HepG2 (cell line): ENCODE data around the gene SLC9A8. TPM values are rescaled to one million over a fixed set of nuclear protein-coding genes. Genes with fewer than 3 reads are reported as not detected.

ENCODE experiments used
- ATAC-seq: fragments of 200-7000 bp; cut with Tn5 transposase; 3 replicates; pipeline ENCODE4 v1.9.1; 2020; ENCODE audit warnings: mild to moderate bottlenecking, moderate library complexity
- BruUV-seq: library from RNA; stranded (reverse); fragments of 400-500 nt; replicated peaks from 2 replicates; lab custom pipeline; 2021; lab: Mats Ljungman, UMichigan
- CTCF ChIA-PET: fragments of 300-600 bp; formaldehyde crosslinking; extraction: SDS; loops from one replicate; lab custom pipeline; 2021; ENCODE audit warnings: low total read pairs, inconsistent platforms, low intra/inter-chr PET ratio; lab: Yijun Ruan, JAX
- POLR2A ChIA-PET: fragments of 350-600 bp; sonication (Branson Sonifier 250); formaldehyde crosslinking; loops from one replicate; lab custom pipeline; 2020; ENCODE audit warnings: antibody characterized with exemption, inconsistent platforms; lab: Yijun Ruan, JAX
- DNase-seq: peaks from one replicate; pipeline ENCODE4 v3.0.0-alpha.2; 2015; ENCODE audit warnings: low spot score
- FAIRE-seq: peaks from 3 replicates; lab custom pipeline; 2011; peaks lifted over from hg19 to GRCh38; lab: Jason Lieb, UNC
- H2AFZ ChIP-seq: one replicate; pipeline ENCODE4 v1.6.1; 2011; ENCODE audit warnings: low read length, inconsistent platforms
- H3K27ac ChIP-seq: fragments of 300-600 bp; 3 replicates; pipeline ENCODE4 v1.8.0; 2011; ENCODE audit warnings: mixed run types, mild to moderate bottlenecking, mixed read lengths, low read length, inconsistent platforms; ENCODE audit not compliant: insufficient read depth; ENCODE audit errors: extremely low read length
- H3K27me3 ChIP-seq, 2 experiments: fragments of 200-600 bp in 1 of 2; 2 replicates in 1 of 2; 3 replicates in 1 of 2; pipeline versions ENCODE4 v1.6.0 to v1.8.0; 2011; ENCODE audit warnings: low read length in 2 of 2, mild to moderate bottlenecking in 2 of 2, moderate library complexity in 2 of 2, inconsistent platforms in 1 of 2; ENCODE audit not compliant: insufficient read depth in 2 of 2, control insufficient read depth in 1 of 2
- H3K36me3 ChIP-seq, 2 experiments: fragments of 200-600 bp in 1 of 2; replicated peaks in 1 of 2; 2 replicates in 1 of 2; 3 replicates in 1 of 2; pipeline versions ENCODE4 v1.5.1 to v1.8.0; 2011; ENCODE audit warnings: low read length in 2 of 2, inconsistent platforms in 1 of 2; ENCODE audit not compliant: insufficient read depth in 2 of 2, control insufficient read depth in 1 of 2
- H3K4me1 ChIP-seq: 2 replicates; pipeline ENCODE4 v1.5.1; 2012; ENCODE audit warnings: low read length, inconsistent platforms; ENCODE audit not compliant: insufficient read depth
- H3K4me2 ChIP-seq: 2 replicates; pipeline ENCODE4 v1.6.0; 2011; ENCODE audit warnings: low read depth, low read length, inconsistent platforms
- H3K4me3 ChIP-seq, 3 experiments: fragments of 200-600 bp in 1 of 3; sonication (generic), shearing (Covaris generic) in 1 of 3; replicated peaks in 1 of 3; 2 replicates each; pipeline ENCODE4 v1.5.1; 2011 to 2016; ENCODE audit warnings: low read length in 3 of 3, inconsistent platforms in 2 of 3, low read depth in 2 of 3, mild to moderate bottlenecking in 2 of 3, control low read depth in 1 of 3, mixed read lengths in 1 of 3; ENCODE audit not compliant: insufficient read depth in 1 of 3
- H3K79me2 ChIP-seq: one replicate; pipeline ENCODE4 v1.6.1; 2011; ENCODE audit warnings: low read length, inconsistent platforms; ENCODE audit not compliant: insufficient read depth
- H3K9ac ChIP-seq: 2 replicates; pipeline ENCODE4 v1.6.0; 2011; ENCODE audit warnings: mild to moderate bottlenecking, low read depth, low read length, inconsistent platforms; ENCODE audit not compliant: insufficient read depth
- H3K9me3 ChIP-seq: 2 replicates; pipeline ENCODE4 v1.5.1; 2012; ENCODE audit warnings: mild to moderate bottlenecking, low read length
- H4K20me1 ChIP-seq: 2 replicates; pipeline ENCODE4 v1.6.0; 2011; ENCODE audit warnings: inconsistent platforms, mild to moderate bottlenecking, low read length, moderate library complexity; ENCODE audit not compliant: insufficient read depth
- STAG1 ChIP-seq: sonication (generic); formaldehyde crosslinking; IDR thresholded peaks from 2 replicates; pipeline ENCODE4 v1.4.0; 2020; ENCODE audit warnings: missing genetic modification reagents
- ZNF432 ChIP-seq: sonication (generic); formaldehyde crosslinking; IDR thresholded peaks from 2 replicates; pipeline ENCODE4 v1.5.0; 2020; ENCODE audit warnings: missing genetic modification reagents, mild to moderate bottlenecking, borderline replicate concordance
- WGBS: methylation state at CpG from one replicate; pipeline ENCODE4 v1.1.6; 2017; ENCODE audit warnings: low lambda C conversion rate; 5-methylcytosine and 5-hydroxymethylcytosine counted together
- in situ Hi-C: cut with HindIII; loops from 2 replicates; pipeline ENCODE4 v1.10.0; 2017; ENCODE audit warnings: low pct_unique_long_range_greater_than_20kb; ENCODE audit not compliant: extremely low pct_ligation_motif_present
- intact Hi-C: fragments of 100-400 bp; cut with micrococcal nuclease; formaldehyde crosslinking; loops from one replicate; pipeline ENCODE4 v1.10.0; 2022; ENCODE audit not compliant: unreplicated experiment
- polyA plus RNA-seq, 8 experiments: library from polyadenylated mRNA; depleted of rRNA in 3 of 8; stranded (reverse) in 7 of 8; unstranded in 1 of 8; fragments of >200 nt; fragmentation: Illumina TruSeq in 4 of 8; extraction: Trizol in 4 of 8; gene quantifications; 2 replicates each; pipeline versions ENCODE4 v1.2.1 to v1.2.3, GENCODE V29; 2011 to 2016; ENCODE audit warnings: low read depth in 4 of 8, missing spikeins in 1 of 8, mixed read lengths in 1 of 8; ENCODE audit not compliant: insufficient read depth in 1 of 8
- total RNA-seq, 5 experiments: library from RNA; depleted of rRNA; stranded (reverse); fragments of >200 nt; fragmentation: Illumina TruSeq; extraction: Trizol; gene quantifications; 2 replicates each; pipeline ENCODE4 v1.2.3, GENCODE V29; 2016; ENCODE audit warnings: low read depth in 1 of 5
- TF ChIP-seq, protein P1 (sequence below): sonication (generic); formaldehyde crosslinking; IDR thresholded peaks from 2 replicates; pipeline ENCODE4 v1.5.1; 2020; ENCODE audit warnings: mild to moderate bottlenecking, missing genetic modification reagents, moderate library complexity

The SLC9A8 gene
- total and polyA plus RNA-seq, 2 of the 13 experiments (the other 11 are each of a cell fraction or from before 2014, with no cell fraction given) = 4.1 to 7.4 TPM

DNA sequence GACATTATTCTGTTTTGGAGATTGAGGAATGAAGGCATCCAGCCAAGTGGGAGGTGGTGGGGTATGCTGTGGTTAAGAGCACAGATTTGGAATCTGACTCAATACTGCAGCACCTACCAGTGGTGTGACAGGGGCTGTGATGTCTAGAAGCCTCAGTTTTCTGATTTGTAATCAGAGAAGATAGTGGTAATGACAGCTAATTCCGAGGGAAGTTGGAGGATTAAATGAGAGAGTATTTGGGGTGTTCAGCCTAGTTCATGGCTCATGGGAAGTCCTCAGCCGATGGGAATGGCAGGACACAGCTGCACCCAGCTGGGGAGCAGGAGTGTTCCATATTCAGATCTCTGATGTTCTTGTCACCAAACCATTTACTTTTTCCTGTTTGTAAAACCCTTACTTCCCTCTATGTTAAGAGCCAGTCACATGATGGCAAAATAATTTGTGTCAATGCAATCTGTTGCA is 9.3 kb downstream of the SLC9A8 start:
- peaks cover 11 to 28% of the 10 kb centered on the region in 2 experiments for H3K36me3 ChIP-seq
- TF ChIP-seq, protein P1, sequence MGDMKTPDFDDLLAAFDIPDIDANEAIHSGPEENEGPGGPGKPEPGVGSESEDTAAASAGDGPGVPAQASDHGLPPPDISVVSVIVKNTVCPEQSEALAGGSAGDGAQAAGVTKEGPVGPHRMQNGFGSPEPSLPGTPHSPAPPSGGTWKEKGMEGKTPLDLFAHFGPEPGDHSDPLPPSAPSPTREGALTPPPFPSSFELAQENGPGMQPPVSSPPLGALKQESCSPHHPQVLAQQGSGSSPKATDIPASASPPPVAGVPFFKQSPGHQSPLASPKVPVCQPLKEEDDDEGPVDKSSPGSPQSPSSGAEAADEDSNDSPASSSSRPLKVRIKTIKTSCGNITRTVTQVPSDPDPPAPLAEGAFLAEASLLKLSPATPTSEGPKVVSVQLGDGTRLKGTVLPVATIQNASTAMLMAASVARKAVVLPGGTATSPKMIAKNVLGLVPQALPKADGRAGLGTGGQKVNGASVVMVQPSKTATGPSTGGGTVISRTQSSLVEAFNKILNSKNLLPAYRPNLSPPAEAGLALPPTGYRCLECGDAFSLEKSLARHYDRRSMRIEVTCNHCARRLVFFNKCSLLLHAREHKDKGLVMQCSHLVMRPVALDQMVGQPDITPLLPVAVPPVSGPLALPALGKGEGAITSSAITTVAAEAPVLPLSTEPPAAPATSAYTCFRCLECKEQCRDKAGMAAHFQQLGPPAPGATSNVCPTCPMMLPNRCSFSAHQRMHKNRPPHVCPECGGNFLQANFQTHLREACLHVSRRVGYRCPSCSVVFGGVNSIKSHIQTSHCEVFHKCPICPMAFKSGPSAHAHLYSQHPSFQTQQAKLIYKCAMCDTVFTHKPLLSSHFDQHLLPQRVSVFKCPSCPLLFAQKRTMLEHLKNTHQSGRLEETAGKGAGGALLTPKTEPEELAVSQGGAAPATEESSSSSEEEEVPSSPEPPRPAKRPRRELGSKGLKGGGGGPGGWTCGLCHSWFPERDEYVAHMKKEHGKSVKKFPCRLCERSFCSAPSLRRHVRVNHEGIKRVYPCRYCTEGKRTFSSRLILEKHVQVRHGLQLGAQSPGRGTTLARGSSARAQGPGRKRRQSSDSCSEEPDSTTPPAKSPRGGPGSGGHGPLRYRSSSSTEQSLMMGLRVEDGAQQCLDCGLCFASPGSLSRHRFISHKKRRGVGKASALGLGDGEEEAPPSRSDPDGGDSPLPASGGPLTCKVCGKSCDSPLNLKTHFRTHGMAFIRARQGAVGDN = no peak
- TF ChIP-seq ZNF432 (CRISPR knock-in tag) (no peak), STAG1 (peak; percentile 45; the same call in 1 of the 2 replicates)
- DNase-seq = no peak
- no peaks in the 10 kb centered on the region for H3K27me3 ChIP-seq
- BruUV-seq = no TSS peak
- H3K4me3 ChIP-seq = no peak overlapping the region
- intact Hi-C loops = no loop called here
- no peaks in the 10 kb centered on the region for H3K79me2 ChIP-seq
- POLR2A ChIA-PET = interaction anchor here (6.8 kb wide), 1 partner anchor 9 kb away, joined by 44 read pairs; the partner anchor contains the start of gene SLC9A8
- H3K4me1 ChIP-seq = peaks cover 25% of the 10 kb centered on the region
- no peaks in the 10 kb centered on the region for H4K20me1 ChIP-seq
- no peak for ATAC-seq
- in situ Hi-C loops = no loop called here
- H3K9ac ChIP-seq = no peak overlapping the region
- no peaks in the 10 kb centered on the region for H3K9me3 ChIP-seq
- no peak overlapping the region for H3K4me2 ChIP-seq
- CTCF ChIA-PET = no interaction called here
- no peak overlapping the region for H3K27ac ChIP-seq
- FAIRE-seq = no peak
- 90% methylated on average over 2 of the region's 2 CpGs for WGBS
- no peak overlapping the region for H2AFZ ChIP-seq
